Measurements from ENCODE around the gene GALNS.
A peak's percentile ranks its signal among the peaks of the same experiment; 100 is the strongest.

GALNS gene

GRCh38 chr16:88805340-88805715, 51.4 kb downstream of the GALNS start:
- Histone ChIP-seq H3K4me1 (ENCODE audit: insufficient read depth, low read length, severe bottlenecking) (peaks cover 48% of the 10 kb centered on the region), H3K27ac (ENCODE audit: low read depth, low read length, poor library complexity, severe bottlenecking) (peak overlapping the region; percentile 83), H3K4me3 (ENCODE audit: low read depth, low read length, poor library complexity, severe bottlenecking) (peak overlapping the region; percentile 84)

GRCh38 chr16:88804552-88805339, 52.0 kb downstream of the GALNS start:
- peak overlapping the region; percentile 83 for H3K27ac ChIP-seq (ENCODE audit: low read depth, low read length, poor library complexity, severe bottlenecking)

More at GRCh38 chr16:88805340-88805715, 51.4 kb downstream of the GALNS start:
- no peaks in the 10 kb centered on the region for H3K9me3 ChIP-seq (ENCODE audit: low read length)
- H3K9me2 ChIP-seq (ENCODE audit: low read depth, low read length): no peaks in the 10 kb centered on the region
- no peaks in the 10 kb centered on the region for H3K79me2 ChIP-seq (ENCODE audit: insufficient read depth, low read length)
- no peak overlapping the region for H2AFZ ChIP-seq (ENCODE audit: low read length)
- H3F3A ChIP-seq (ENCODE audit: insufficient read depth, low read length): peaks cover 4% of the 10 kb centered on the region; the same call in 1 of the 2 replicates
- no peaks in the 10 kb centered on the region for H3K27me3 ChIP-seq (ENCODE audit: insufficient read depth, low read length)
- H4K20me1 ChIP-seq (ENCODE audit: insufficient read depth, low read length): no peaks in the 10 kb centered on the region
- peaks cover 57% of the 10 kb centered on the region for H3K36me3 ChIP-seq (ENCODE audit: insufficient read depth, low read length)
- no peak for TF ChIP-seq EZH2 (IDR thresholded peaks at IDR 0.05; ENCODE audit: borderline replicate concordance, low read length)
- TF ChIP-seq, protein P1, sequence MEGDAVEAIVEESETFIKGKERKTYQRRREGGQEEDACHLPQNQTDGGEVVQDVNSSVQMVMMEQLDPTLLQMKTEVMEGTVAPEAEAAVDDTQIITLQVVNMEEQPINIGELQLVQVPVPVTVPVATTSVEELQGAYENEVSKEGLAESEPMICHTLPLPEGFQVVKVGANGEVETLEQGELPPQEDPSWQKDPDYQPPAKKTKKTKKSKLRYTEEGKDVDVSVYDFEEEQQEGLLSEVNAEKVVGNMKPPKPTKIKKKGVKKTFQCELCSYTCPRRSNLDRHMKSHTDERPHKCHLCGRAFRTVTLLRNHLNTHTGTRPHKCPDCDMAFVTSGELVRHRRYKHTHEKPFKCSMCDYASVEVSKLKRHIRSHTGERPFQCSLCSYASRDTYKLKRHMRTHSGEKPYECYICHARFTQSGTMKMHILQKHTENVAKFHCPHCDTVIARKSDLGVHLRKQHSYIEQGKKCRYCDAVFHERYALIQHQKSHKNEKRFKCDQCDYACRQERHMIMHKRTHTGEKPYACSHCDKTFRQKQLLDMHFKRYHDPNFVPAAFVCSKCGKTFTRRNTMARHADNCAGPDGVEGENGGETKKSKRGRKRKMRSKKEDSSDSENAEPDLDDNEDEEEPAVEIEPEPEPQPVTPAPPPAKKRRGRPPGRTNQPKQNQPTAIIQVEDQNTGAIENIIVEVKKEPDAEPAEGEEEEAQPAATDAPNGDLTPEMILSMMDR (IDR thresholded peaks at IDR 0.05; ENCODE audit: low read length): no peak
- H3K4me2 ChIP-seq (ENCODE audit: low read length): peak overlapping the region; percentile 73
- peak overlapping the region; percentile 97 for H3K9ac ChIP-seq (ENCODE audit: low read length)

DNA sequence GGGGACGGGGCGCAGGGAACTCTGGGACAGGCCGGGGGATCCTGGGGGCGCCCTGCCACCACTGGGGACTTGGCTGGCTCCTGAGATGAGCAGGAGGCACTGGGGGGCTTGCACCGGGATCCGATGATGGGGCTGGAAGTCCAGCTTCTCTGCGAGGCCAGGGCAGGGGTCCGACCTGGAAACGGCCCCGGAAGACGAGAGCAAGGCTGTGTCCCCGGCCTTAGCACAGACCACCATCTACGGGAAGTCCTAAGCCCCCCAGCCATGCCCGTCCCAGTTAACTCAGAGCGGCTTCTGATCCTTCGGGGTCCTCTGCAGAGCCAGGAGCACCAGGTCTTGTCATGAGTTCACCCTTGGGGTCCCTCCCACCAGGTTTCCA, 52.6 kb downstream of the GALNS start:
- no peak overlapping the region for H2AFZ ChIP-seq (ENCODE audit: low read length)
- H3K4me1 ChIP-seq (ENCODE audit: insufficient read depth, low read length, severe bottlenecking): peaks cover 50% of the 10 kb centered on the region
- H4K20me1 ChIP-seq (ENCODE audit: insufficient read depth, low read length): no peaks in the 10 kb centered on the region
- TF ChIP-seq, protein P1 (IDR thresholded peaks at IDR 0.05; ENCODE audit: low read length): no peak
- TF ChIP-seq EZH2 (IDR thresholded peaks at IDR 0.05; ENCODE audit: borderline replicate concordance, low read length): no peak
- no peaks in the 10 kb centered on the region for H3K9me2 ChIP-seq (ENCODE audit: low read depth, low read length)
- no peaks in the 10 kb centered on the region for H3K9me3 ChIP-seq (ENCODE audit: low read length)
- H3F3A ChIP-seq (ENCODE audit: insufficient read depth, low read length): peaks cover 2% of the 10 kb centered on the region; the same call in 1 of the 2 replicates
- peak overlapping the region; percentile 97 for H3K9ac ChIP-seq (ENCODE audit: low read length)
- H3K27me3 ChIP-seq (ENCODE audit: insufficient read depth, low read length): no peaks in the 10 kb centered on the region
- H3K4me3 ChIP-seq (ENCODE audit: low read depth, low read length, poor library complexity, severe bottlenecking): peak overlapping the region; percentile 84
- H3K4me2 ChIP-seq (ENCODE audit: low read length): peak overlapping the region; percentile 73
- peaks cover 50% of the 10 kb centered on the region for H3K36me3 ChIP-seq (ENCODE audit: insufficient read depth, low read length)
- no peaks in the 10 kb centered on the region for H3K79me2 ChIP-seq (ENCODE audit: insufficient read depth, low read length)
- H3K27ac ChIP-seq (ENCODE audit: low read depth, low read length, poor library complexity, severe bottlenecking): peak overlapping the region; percentile 83

More at GRCh38 chr16:88804552-88805339, 52.0 kb downstream of the GALNS start:
- Histone ChIP-seq H3K79me2 (ENCODE audit: insufficient read depth, low read length) (no peaks in the 10 kb centered on the region), H2AFZ (ENCODE audit: low read length) (no peak overlapping the region), H3F3A (ENCODE audit: insufficient read depth, low read length) (peaks cover 4% of the 10 kb centered on the region; the same call in 1 of the 2 replicates), H3K9ac (ENCODE audit: low read length) (peak overlapping the region; percentile 97), H3K4me1 (ENCODE audit: insufficient read depth, low read length, severe bottlenecking) (peaks cover 48% of the 10 kb centered on the region), H3K4me3 (ENCODE audit: low read depth, low read length, poor library complexity, severe bottlenecking) (peak overlapping the region; percentile 84), H3K27me3 (ENCODE audit: insufficient read depth, low read length) (no peaks in the 10 kb centered on the region), H3K9me3 (ENCODE audit: low read length) (no peaks in the 10 kb centered on the region), H3K9me2 (ENCODE audit: low read depth, low read length) (no peaks in the 10 kb centered on the region), H3K36me3 (ENCODE audit: insufficient read depth, low read length) (peaks cover 53% of the 10 kb centered on the region), H3K4me2 (ENCODE audit: low read length) (peak overlapping the region; percentile 73), H4K20me1 (ENCODE audit: insufficient read depth, low read length) (no peaks in the 10 kb centered on the region)
- TF ChIP-seq, protein P1 (IDR thresholded peaks at IDR 0.05; ENCODE audit: low read length): no peak
- no peak for TF ChIP-seq EZH2 (IDR thresholded peaks at IDR 0.05; ENCODE audit: borderline replicate concordance, low read length)

Data from OCI-LY1 (cell line).